Effector memory CD8-positive, alpha-beta T cell (primary cell): ENCODE data around the gene IPO13.
A peak's percentile ranks its signal among the peaks of the same experiment; 100 is the strongest.

ENCODE experiments used
- ATAC-seq: fragments of 150-1000 bp; cut with Tn5 transposase; replicated peaks from 2 replicates; pipeline ENCODE4 v1.10.0; 2021; ENCODE audit warnings: mild to moderate bottlenecking, moderate library complexity
- DNase-seq, 3 experiments: peaks; one replicate each; pipeline ENCODE4 v3.0.0; 2021
- H3K27ac Mint-ChIP-seq, 2 donors: one replicate each; pipeline ENCODE4 v1.8.0; 2022; ENCODE audit warnings: mild to moderate bottlenecking in 2 of 2, mixed read lengths in 2 of 2, moderate library complexity in 2 of 2
- H3K27me3 Mint-ChIP-seq, 2 donors: one replicate each; pipeline ENCODE4 v1.8.0; 2022; ENCODE audit warnings: mixed read lengths in 2 of 2
- H3K36me3 Mint-ChIP-seq: one replicate; pipeline ENCODE4 v1.8.0; 2022; ENCODE audit warnings: mild to moderate bottlenecking, moderate library complexity, mixed read lengths; ENCODE audit not compliant: insufficient read depth
- H3K4me1 Mint-ChIP-seq, 2 donors: one replicate each; pipeline ENCODE4 v1.8.0; 2022; ENCODE audit warnings: low read depth in 2 of 2, mixed read lengths in 2 of 2
- H3K4me3 Mint-ChIP-seq, 2 donors: one replicate each; pipeline ENCODE4 v1.8.0; 2022; ENCODE audit warnings: mild to moderate bottlenecking in 2 of 2, mixed read lengths in 2 of 2, moderate library complexity in 2 of 2
- H3K9me3 Mint-ChIP-seq, 2 donors: one replicate each; pipeline ENCODE4 v1.8.0; 2022; ENCODE audit warnings: mixed read lengths in 2 of 2

The IPO13 gene

GRCh38 chr1:43976890-43977289, 30.1 kb downstream of the IPO13 start:
- H3K9me3 Mint-ChIP-seq: no peaks in the 10 kb centered on the region

GRCh38 chr1:43977376-43978263, 30.9 kb downstream of the IPO13 start:
- H3K27ac Mint-ChIP-seq: peak overlapping the region in 1 of 2 donors; percentile 18
- no peaks in the 10 kb centered on the region for H3K27me3 Mint-ChIP-seq
- H3K9me3 Mint-ChIP-seq: no peaks in the 10 kb centered on the region
- H3K4me3 Mint-ChIP-seq: peak overlapping the region; percentile 63 to 94
- H3K36me3 Mint-ChIP-seq: peaks cover 17% of the 10 kb centered on the region
- DNase-seq (no peak), ATAC-seq (no peak)
- peaks cover 50 to 52% of the 10 kb centered on the region in 2 donors for H3K4me1 Mint-ChIP-seq

More at GRCh38 chr1:43976890-43977289, 30.1 kb downstream of the IPO13 start:
- Mint-ChIP-seq H3K4me3 (peak overlapping the region; percentile 92 to 94), H3K27ac (peak overlapping the region; percentile 42 to 94), H3K27me3 (no peaks in the 10 kb centered on the region), H3K4me1 (peaks cover 50 to 51% of the 10 kb centered on the region in 2 donors), H3K36me3 (peaks cover 18% of the 10 kb centered on the region)
- ATAC-seq (no peak), DNase-seq (no peak)

GRCh38 chr1:43978264-43978550, 31.5 kb downstream of the IPO13 start:
- Mint-ChIP-seq H3K27me3 (no peaks in the 10 kb centered on the region), H3K4me1 (peaks cover 50 to 52% of the 10 kb centered on the region in 2 donors), H3K36me3 (peaks cover 17% of the 10 kb centered on the region), H3K27ac (peak overlapping the region; percentile 18 to 48), H3K4me3 (peak overlapping the region; percentile 63 to 94), H3K9me3 (no peaks in the 10 kb centered on the region)
- DNase-seq: no peak
- ATAC-seq: no peak

GRCh38 chr1:43978551-43979260, 32.0 kb downstream of the IPO13 start, which contains the start of gene B4GALT2:
Gene B4GALT2 (plus strand): TSS chr1:43979210. CDS start chr1:43981161, 1,951 bp downstream.
- peak within 1 kb of the TSS; percentile 57 to 63 for H3K27ac Mint-ChIP-seq
- peaks cover 17% of the 10 kb centered on the region for H3K36me3 Mint-ChIP-seq
- peak; percentile 17 to 28 (median 25) for DNase-seq
- H3K4me1 Mint-ChIP-seq: peaks cover 48 to 49% of the 10 kb centered on the region in 2 donors
- peak within 1 kb of the TSS; percentile 79 to 94 for H3K4me3 Mint-ChIP-seq
- no peaks in the 10 kb centered on the region for H3K27me3 Mint-ChIP-seq
- ATAC-seq: peak; percentile 15
- no peaks in the 10 kb centered on the region for H3K9me3 Mint-ChIP-seq

- Mint-ChIP-seq H3K9me3 (no peaks in the 10 kb centered on the region), H3K4me3 (peak overlapping the region in 1 of 2 donors; percentile 83), H3K36me3 (peaks cover 17% of the 10 kb centered on the region), H3K4me1 (peaks cover 44% of the 10 kb centered on the region in 2 donors), H3K27ac (no peak overlapping the region), H3K27me3 (no peaks in the 10 kb centered on the region)
- DNase-seq (no peak), ATAC-seq (no peak)
Observed at GRCh38 chr1:43979261-43979527, 32.4 kb downstream of the IPO13 start.

- DNase-seq (no peak), ATAC-seq (no peak)
- H3K36me3 Mint-ChIP-seq: peaks cover 13% of the 10 kb centered on the region
- peak overlapping the region; percentile 57 to 63 for H3K27ac Mint-ChIP-seq
- peak overlapping the region; percentile 79 to 83 for H3K4me3 Mint-ChIP-seq
- peaks cover 41% of the 10 kb centered on the region in 2 donors for H3K4me1 Mint-ChIP-seq
- H3K9me3 Mint-ChIP-seq: no peaks in the 10 kb centered on the region
- no peaks in the 10 kb centered on the region for H3K27me3 Mint-ChIP-seq
Observed at GRCh38 chr1:43979528-43980254, 32.9 kb downstream of the IPO13 start.

- Mint-ChIP-seq H3K4me3 (peak overlapping the region; percentile 79 to 83), H3K4me1 (peaks cover 39 to 41% of the 10 kb centered on the region in 2 donors), H3K27me3 (no peaks in the 10 kb centered on the region), H3K9me3 (no peaks in the 10 kb centered on the region), H3K36me3 (peaks cover 11% of the 10 kb centered on the region), H3K27ac (peak overlapping the region; percentile 57 to 63)
- DNase-seq (no peak), ATAC-seq (no peak)
Observed at GRCh38 chr1:43980255-43981134, 33.7 kb downstream of the IPO13 start.

- ATAC-seq: no peak
- no peaks in the 10 kb centered on the region for H3K27me3 Mint-ChIP-seq
- H3K4me3 Mint-ChIP-seq: no peak overlapping the region
- DNase-seq: no peak
- peaks cover 11% of the 10 kb centered on the region for H3K36me3 Mint-ChIP-seq
- H3K4me1 Mint-ChIP-seq: peaks cover 33 to 36% of the 10 kb centered on the region in 2 donors
- no peaks in the 10 kb centered on the region for H3K9me3 Mint-ChIP-seq
- no peak overlapping the region for H3K27ac Mint-ChIP-seq
Observed at GRCh38 chr1:43981135-43981491, 34.4 kb downstream of the IPO13 start.

- H3K4me1 Mint-ChIP-seq: peaks cover 27 to 30% of the 10 kb centered on the region in 2 donors
- H3K36me3 Mint-ChIP-seq: peaks cover 8% of the 10 kb centered on the region
- no peak overlapping the region for H3K4me3 Mint-ChIP-seq
- DNase-seq (no peak), ATAC-seq (no peak)
- no peak overlapping the region for H3K27ac Mint-ChIP-seq
- no peaks in the 10 kb centered on the region for H3K9me3 Mint-ChIP-seq
- no peaks in the 10 kb centered on the region for H3K27me3 Mint-ChIP-seq
Observed at GRCh38 chr1:43981636-43982035, 34.9 kb downstream of the IPO13 start.

GRCh38 chr1:43982241-43982640, 35.5 kb downstream of the IPO13 start:
- Mint-ChIP-seq H3K4me1 (peaks cover 21 to 24% of the 10 kb centered on the region in 2 donors), H3K4me3 (no peak overlapping the region), H3K27ac (no peak overlapping the region), H3K9me3 (no peaks in the 10 kb centered on the region), H3K36me3 (peaks cover 3% of the 10 kb centered on the region), H3K27me3 (no peaks in the 10 kb centered on the region)
- ATAC-seq (no peak), DNase-seq (no peak)

- DNase-seq (no peak), ATAC-seq (no peak)
- H3K4me1 Mint-ChIP-seq: peaks cover 16 to 19% of the 10 kb centered on the region in 2 donors
- H3K4me3 Mint-ChIP-seq: no peak overlapping the region
- no peaks in the 10 kb centered on the region for H3K27me3 Mint-ChIP-seq
- no peaks in the 10 kb centered on the region for H3K9me3 Mint-ChIP-seq
- H3K36me3 Mint-ChIP-seq: peaks cover 3% of the 10 kb centered on the region
- H3K27ac Mint-ChIP-seq: no peak overlapping the region
Observed at GRCh38 chr1:43982808-43983207, 36.1 kb downstream of the IPO13 start.

- no peaks in the 10 kb centered on the region for H3K27me3 Mint-ChIP-seq
- no peak for ATAC-seq
- peaks cover 3% of the 10 kb centered on the region for H3K36me3 Mint-ChIP-seq
- no peak for DNase-seq
- H3K4me3 Mint-ChIP-seq: no peak overlapping the region
- H3K27ac Mint-ChIP-seq: peak overlapping the region in 1 of 2 donors; percentile 23
- H3K9me3 Mint-ChIP-seq: no peaks in the 10 kb centered on the region
- peaks cover 13 to 14% of the 10 kb centered on the region in 2 donors for H3K4me1 Mint-ChIP-seq
Observed at GRCh38 chr1:43983253-43983899, 36.6 kb downstream of the IPO13 start.
